H9 (cell line): ENCODE results near the gene FBLN1. TPM values are rescaled to one million over a fixed set of nuclear protein-coding genes. Genes with fewer than 3 reads are reported as not detected.

Experiments
- DNase-seq: peaks from one replicate; pipeline ENCODE4 v3.0.0-alpha.2; 2017
- H2AFZ ChIP-seq: one replicate; pipeline ENCODE4 v1.6.1; 2013; ENCODE audit warnings: mild to moderate bottlenecking, low read length, control low read depth, moderate library complexity
- H2AK5ac ChIP-seq: 2 replicates; pipeline ENCODE4 v1.6.1; 2013; ENCODE audit warnings: low read length, control low read depth, mixed read lengths; ENCODE audit not compliant: insufficient read length
- H2BK120ac ChIP-seq: one replicate; pipeline ENCODE4 v1.6.1; 2013; ENCODE audit warnings: low read depth, mild to moderate bottlenecking, low read length, control low read depth, inconsistent platforms; ENCODE audit not compliant: poor library complexity, severe bottlenecking
- H2BK12ac ChIP-seq: 2 replicates; pipeline ENCODE4 v1.6.1; 2013; ENCODE audit warnings: low read length, control low read depth, mixed read lengths, low read depth; ENCODE audit not compliant: insufficient read length
- H2BK15ac ChIP-seq: 2 replicates; pipeline ENCODE4 v1.6.1; 2013; ENCODE audit warnings: low read depth, low read length, control low read depth
- H2BK20ac ChIP-seq: one replicate; pipeline ENCODE4 v1.6.1; 2013; ENCODE audit warnings: low read depth, mild to moderate bottlenecking, low read length, control low read depth, inconsistent platforms; ENCODE audit not compliant: poor library complexity, severe bottlenecking
- H2BK5ac ChIP-seq: 2 replicates; pipeline ENCODE4 v1.6.1; 2013; ENCODE audit warnings: low read length, control low read depth, mixed read lengths; ENCODE audit not compliant: insufficient read length
- H3K14ac ChIP-seq: 2 replicates; pipeline ENCODE4 v1.6.1; 2013; ENCODE audit warnings: low read length, control low read depth; ENCODE audit not compliant: insufficient read depth
- H3K18ac ChIP-seq: 2 replicates; pipeline ENCODE4 v1.6.1; 2013; ENCODE audit warnings: low read depth, mild to moderate bottlenecking, mixed read lengths, low read length, control low read depth; ENCODE audit not compliant: insufficient read length
- H3K23ac ChIP-seq: 2 replicates; pipeline ENCODE4 v1.6.1; 2013; ENCODE audit warnings: low read length, control low read depth, mixed read lengths, low read depth; ENCODE audit not compliant: insufficient read length
- H3K23me2 ChIP-seq: 2 replicates; pipeline ENCODE4 v1.6.1; 2013; ENCODE audit warnings: low read depth, mild to moderate bottlenecking, mixed read lengths, low read length, control low read depth; ENCODE audit not compliant: insufficient read length, poor library complexity, severe bottlenecking
- H3K27ac ChIP-seq: 2 replicates; pipeline ENCODE4 v1.5.1; 2013; ENCODE audit warnings: low read length, control low read depth, mixed read lengths, low read depth; ENCODE audit not compliant: insufficient read length
- H3K27me3 ChIP-seq: 2 replicates; pipeline ENCODE4 v1.6.1; 2013; ENCODE audit warnings: low read length, control low read depth, inconsistent platforms; ENCODE audit not compliant: insufficient read depth
- H3K4ac ChIP-seq: 2 replicates; pipeline ENCODE4 v1.6.1; 2013; ENCODE audit warnings: low read depth, mild to moderate bottlenecking, control low read depth, inconsistent platforms, low read length, moderate library complexity
- H3K4me1 ChIP-seq: 2 replicates; pipeline ENCODE4 v1.6.1; 2013; ENCODE audit warnings: low read length, control low read depth, inconsistent platforms; ENCODE audit not compliant: insufficient read depth
- H3K4me2 ChIP-seq: 2 replicates; pipeline ENCODE4 v1.6.1; 2013; ENCODE audit warnings: low read length, control low read depth, mixed read lengths; ENCODE audit not compliant: insufficient read length, insufficient read depth
- H3K56ac ChIP-seq: 2 replicates; pipeline ENCODE4 v1.6.1; 2013; ENCODE audit warnings: low read depth, mild to moderate bottlenecking, mixed read lengths, low read length, control low read depth; ENCODE audit not compliant: insufficient read length
- H3K79me1 ChIP-seq: 2 replicates; pipeline ENCODE4 v1.6.1; 2013; ENCODE audit warnings: low read depth, mild to moderate bottlenecking, moderate library complexity, low read length, control low read depth, inconsistent platforms; ENCODE audit not compliant: insufficient read depth, poor library complexity, severe bottlenecking
- H3K79me2 ChIP-seq: 2 replicates; pipeline ENCODE4 v1.6.1; 2013; ENCODE audit warnings: low read length, control low read depth, inconsistent platforms; ENCODE audit not compliant: insufficient read depth
- H3K9ac ChIP-seq: 2 replicates; pipeline ENCODE4 v1.6.1; 2013; ENCODE audit warnings: low read length, control low read depth, mixed read lengths; ENCODE audit not compliant: insufficient read length; ENCODE audit errors: extremely low read depth
- H3K9me3 ChIP-seq: one replicate; pipeline ENCODE4 v1.6.1; 2013; ENCODE audit warnings: low read depth, low read length, inconsistent platforms; ENCODE audit not compliant: control insufficient read depth
- H3T11ph ChIP-seq: one replicate; pipeline ENCODE4 v1.6.1; 2013; ENCODE audit warnings: mild to moderate bottlenecking, low read length, control low read depth, inconsistent platforms
- H4K20me1 ChIP-seq: one replicate; pipeline ENCODE4 v1.6.1; 2013; ENCODE audit not compliant: control insufficient read depth, insufficient read length, insufficient read depth
- H4K5ac ChIP-seq: 2 replicates; pipeline ENCODE4 v1.6.1; 2013; ENCODE audit warnings: low read depth, mild to moderate bottlenecking, mixed read lengths, low read length, control low read depth; ENCODE audit not compliant: insufficient read length
- H4K8ac ChIP-seq: replicated peaks from 2 replicates; pipeline ENCODE4 v1.6.1; 2013; ENCODE audit warnings: low read length, control low read depth, mixed read lengths, low read depth; ENCODE audit not compliant: insufficient read length
- H4K91ac ChIP-seq: 2 replicates; pipeline ENCODE4 v1.6.1; 2013; ENCODE audit warnings: low read depth, mild to moderate bottlenecking, moderate library complexity, mixed read lengths, low read length, control low read depth; ENCODE audit not compliant: insufficient read length
- H3K27ac Mint-ChIP-seq, 3 experiments: 2 replicates in 2 of 3; 3 replicates in 1 of 3; pipeline ENCODE4 v1.8.0; 2020 to 2021; ENCODE audit warnings: mixed read lengths in 3 of 3, mild to moderate bottlenecking in 1 of 3, moderate library complexity in 1 of 3
- H3K27me3 Mint-ChIP-seq: 2 replicates; pipeline ENCODE4 v1.8.0; 2021; ENCODE audit warnings: low read depth, mild to moderate bottlenecking, moderate library complexity, mixed read lengths
- H3K36me3 Mint-ChIP-seq, 3 experiments: 2 replicates in 2 of 3; 3 replicates in 1 of 3; pipeline ENCODE4 v1.8.0; 2020 to 2021; ENCODE audit warnings: low read depth in 3 of 3, mixed read lengths in 3 of 3; ENCODE audit not compliant: insufficient read depth in 1 of 3
- H3K4me1 Mint-ChIP-seq, 2 experiments: 2 replicates each; pipeline ENCODE4 v1.8.0; 2020; ENCODE audit warnings: mixed read lengths in 2 of 2
- H3K4me3 Mint-ChIP-seq, 2 experiments: 2 replicates in 1 of 2; 3 replicates in 1 of 2; pipeline ENCODE4 v1.8.0; 2020 to 2021; ENCODE audit warnings: mild to moderate bottlenecking in 2 of 2, mixed read lengths in 2 of 2, moderate library complexity in 1 of 2
- H3K9me3 Mint-ChIP-seq, 2 experiments: 2 replicates in 1 of 2; 3 replicates in 1 of 2; pipeline ENCODE4 v1.8.0; 2020; ENCODE audit warnings: mild to moderate bottlenecking in 2 of 2, mixed read lengths in 2 of 2, moderate library complexity in 1 of 2
- CTCF ChIP-seq: fragments of 200-600 bp; sonication (generic); conservative IDR thresholded peaks from 3 replicates; pipeline ENCODE4 v1.8.0; 2021; ENCODE audit warnings: antibody characterized with exemption, mild to moderate bottlenecking
- WGBS: extraction: QIAGEN DNeasy Blood & Tissue Kit; methylation state at CpG from one replicate; pipeline ENCODE4 v1.1.7; 2013; ENCODE audit warnings: missing lambda C conversion rate, low lambda C conversion rate, mixed read lengths; ENCODE audit not compliant: insufficient read length; ENCODE audit errors: extremely low coverage; 5-methylcytosine and 5-hydroxymethylcytosine counted together
- total RNA-seq: library from RNA; stranded (reverse); gene quantifications from 2 replicates; pipeline ENCODE4 v1.2.1, GENCODE V29; 2021

FBLN1 gene
- total RNA-seq, 1 experiment from 2014 or later: 140 TPM

DNA sequence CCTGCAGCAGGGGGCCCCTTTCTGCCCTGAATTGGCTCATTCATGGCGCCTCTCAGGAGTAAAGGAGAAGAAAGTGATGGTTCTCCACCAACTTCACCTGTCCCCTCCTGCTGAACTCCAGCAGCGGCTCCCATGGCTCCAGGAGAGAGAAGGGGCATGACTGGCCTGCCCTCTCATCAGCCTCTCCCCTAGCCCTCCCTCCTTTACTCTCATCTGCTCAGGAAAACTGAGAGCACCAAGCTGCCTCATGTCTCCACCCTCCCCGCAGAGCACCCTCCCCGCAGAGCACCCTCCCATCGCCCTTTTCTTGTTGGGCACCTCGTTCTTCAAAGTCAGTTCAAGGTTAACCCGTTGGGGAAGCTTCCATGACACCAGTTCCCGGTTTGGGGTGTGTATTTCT is 86.9 kb downstream of the FBLN1 start:
- Histone ChIP-seq H2BK120ac (no peak overlapping the region), H3K9me3 (no peaks in the 10 kb centered on the region), H3K14ac (no peak overlapping the region), H2BK5ac (no peak overlapping the region), H3K4ac (no peak overlapping the region), H3K18ac (no peak overlapping the region), H3K27ac (no peak overlapping the region), H4K20me1 (no peaks in the 10 kb centered on the region), H3K9ac (no peak overlapping the region), H3K23ac (no peak overlapping the region), H3T11ph (no peak overlapping the region), H4K8ac (no peak overlapping the region), H2BK15ac (no peak overlapping the region), H3K4me1 (no peaks in the 10 kb centered on the region), H4K5ac (no peak overlapping the region), H2BK12ac (no peak overlapping the region), H3K23me2 (no peaks in the 10 kb centered on the region), H3K27me3 (no peaks in the 10 kb centered on the region), H2BK20ac (no peak overlapping the region), H3K4me2 (no peak overlapping the region), H3K79me1 (no peaks in the 10 kb centered on the region), H4K91ac (no peak overlapping the region), H2AK5ac (no peak overlapping the region), H3K56ac (no peak overlapping the region), H3K79me2 (no peaks in the 10 kb centered on the region), H2AFZ (no peak overlapping the region)
- Mint-ChIP-seq H3K27ac (no peak overlapping the region), H3K36me3 (peaks cover 0 to 14% (median 6%) of the 10 kb centered on the region in 3 experiments; a peak in 4 of 7 replicates), H3K4me1 (peaks cover 11 to 18% of the 10 kb centered on the region in 2 experiments), H3K9me3 (peaks cover 0 to 4% of the 10 kb centered on the region in 2 experiments; a peak in 1 of 5 replicates), H3K4me3 (no peak overlapping the region), H3K27me3 (no peaks in the 10 kb centered on the region; the same call in 1 of the 2 replicates)
- no CpG with 5 or more reads among the region's 8 CpGs for WGBS
- DNase-seq: no peak
- no peak for TF ChIP-seq CTCF
